ENCODE results near the gene LRRN3. TPM values are rescaled to one million over a fixed set of nuclear protein-coding genes. Genes with fewer than 3 reads are reported as not detected.
A peak's percentile ranks its signal among the peaks of the same experiment; 100 is the strongest.

Gene LRRN3
- 1.7 TPM for total RNA-seq
- polyA plus RNA-seq: 1 to 10 TPM; 1.3 to 2.3 (median 1.9) TPM

- DNase-seq: peak in 1 of 3 donors; percentile 55
- no peaks in the 10 kb centered on the region for H3K36me3 Mint-ChIP-seq
- H3K27ac ChIP-seq (ENCODE audit: insufficient read depth, low read length, poor library complexity, severe bottlenecking): no peak within 1 kb of the TSS
- peaks cover 6 to 39% (median 17%) of the 10 kb centered on the region in 4 donors for H3K4me1 Mint-ChIP-seq
- ATAC-seq (ENCODE audit: low read depth in 2 of 2): no peak
- H3K4me1 ChIP-seq (ENCODE audit: control insufficient read depth, insufficient read depth, low read length, poor library complexity, severe bottlenecking): no peaks in the 10 kb centered on the region
- H3K9me3 Mint-ChIP-seq: no peaks in the 10 kb centered on the region
- H3K4me3 ChIP-seq (ENCODE audit: low read depth, low read length): peak within 1 kb of the TSS; percentile 69
- H3K36me3 ChIP-seq (ENCODE audit: control insufficient read depth, insufficient read depth, low read length): no peaks in the 10 kb centered on the region
- no peaks in the 10 kb centered on the region for H3K27me3 ChIP-seq (ENCODE audit: control insufficient read depth, insufficient read depth, low read length)
- peaks cover 4% of the 10 kb centered on the region for H3K27me3 Mint-ChIP-seq
- H3K4me3 Mint-ChIP-seq: peak within 1 kb of the TSS in 2 of 4 donors; percentile 70 to 74
- no peak within 1 kb of the TSS for H3K27ac Mint-ChIP-seq
- no peaks in the 10 kb centered on the region for H3K9me3 ChIP-seq (ENCODE audit: control insufficient read depth in 2 of 2, low read length in 2 of 2)
Measured at GRCh38 chr7:111090846-111091245, at the start of gene LRRN3. Gene LRRN3 (plus strand): TSS chr7:111091127. CDS start chr7:111122773, 31,646 bp downstream.

- H3K27me3 Mint-ChIP-seq: no peaks in the 10 kb centered on the region
- H3K27ac ChIP-seq (ENCODE audit: insufficient read depth, low read length, poor library complexity, severe bottlenecking): no peak overlapping the region
- H3K36me3 Mint-ChIP-seq: no peaks in the 10 kb centered on the region
- no peaks in the 10 kb centered on the region for H3K4me1 ChIP-seq (ENCODE audit: control insufficient read depth, insufficient read depth, low read length, poor library complexity, severe bottlenecking)
- no peak overlapping the region for H3K4me3 ChIP-seq (ENCODE audit: low read depth, low read length)
- H3K4me1 Mint-ChIP-seq: peaks cover 0 to 15% (median 11%) of the 10 kb centered on the region in 4 donors
- H3K27ac Mint-ChIP-seq: peak overlapping the region in 1 of 3 donors; percentile 11
- no peaks in the 10 kb centered on the region for H3K27me3 ChIP-seq (ENCODE audit: control insufficient read depth, insufficient read depth, low read length)
- ATAC-seq (ENCODE audit: low read depth in 2 of 2): no peak
- H3K4me3 Mint-ChIP-seq: no peak overlapping the region
- H3K9me3 ChIP-seq (ENCODE audit: control insufficient read depth in 2 of 2, low read length in 2 of 2): no peaks in the 10 kb centered on the region
- no peaks in the 10 kb centered on the region for H3K9me3 Mint-ChIP-seq
- no peak for DNase-seq
- no peaks in the 10 kb centered on the region for H3K36me3 ChIP-seq (ENCODE audit: control insufficient read depth, insufficient read depth, low read length)
Measured at GRCh38 chr7:111041577-111041976, 49.4 kb upstream of the LRRN3 start.

- Histone ChIP-seq H3K4me3 (ENCODE audit: low read depth, low read length) (no peak overlapping the region), H3K9me3 (ENCODE audit: control insufficient read depth in 2 of 2, low read length in 2 of 2) (no peaks in the 10 kb centered on the region), H3K4me1 (ENCODE audit: control insufficient read depth, insufficient read depth, low read length, poor library complexity, severe bottlenecking) (no peaks in the 10 kb centered on the region), H3K27me3 (ENCODE audit: control insufficient read depth, insufficient read depth, low read length) (no peaks in the 10 kb centered on the region), H3K36me3 (ENCODE audit: control insufficient read depth, insufficient read depth, low read length) (no peaks in the 10 kb centered on the region), H3K27ac (ENCODE audit: insufficient read depth, low read length, poor library complexity, severe bottlenecking) (no peak overlapping the region)
- Mint-ChIP-seq H3K36me3 (no peaks in the 10 kb centered on the region), H3K27me3 (no peaks in the 10 kb centered on the region), H3K9me3 (no peaks in the 10 kb centered on the region), H3K4me1 (peaks cover 0 to 11% (median 9%) of the 10 kb centered on the region in 4 donors), H3K4me3 (no peak overlapping the region), H3K27ac (no peak overlapping the region)
- ATAC-seq (ENCODE audit: low read depth in 2 of 2): no peak
- no peak for DNase-seq
Measured at GRCh38 chr7:111042842-111043241, 48.1 kb upstream of the LRRN3 start.

GRCh38 chr7:111043561-111043960 lies 47.4 kb upstream of the LRRN3 start:
- no peaks in the 10 kb centered on the region for H3K9me3 ChIP-seq (ENCODE audit: control insufficient read depth in 2 of 2, low read length in 2 of 2)
- Mint-ChIP-seq H3K27ac (no peak overlapping the region), H3K4me3 (no peak overlapping the region), H3K4me1 (peaks cover 0 to 10% (median 7%) of the 10 kb centered on the region in 4 donors), H3K9me3 (peaks cover 0 to 2% (median 0%) of the 10 kb centered on the region in 7 donors), H3K36me3 (peaks cover 3% of the 10 kb centered on the region), H3K27me3 (no peaks in the 10 kb centered on the region)
- H3K27me3 ChIP-seq (ENCODE audit: control insufficient read depth, insufficient read depth, low read length): no peaks in the 10 kb centered on the region
- no peak for ATAC-seq (ENCODE audit: low read depth in 2 of 2)
- no peak overlapping the region for H3K27ac ChIP-seq (ENCODE audit: insufficient read depth, low read length, poor library complexity, severe bottlenecking)
- DNase-seq: no peak
- H3K4me1 ChIP-seq (ENCODE audit: control insufficient read depth, insufficient read depth, low read length, poor library complexity, severe bottlenecking): no peaks in the 10 kb centered on the region
- no peak overlapping the region for H3K4me3 ChIP-seq (ENCODE audit: low read depth, low read length)
- no peaks in the 10 kb centered on the region for H3K36me3 ChIP-seq (ENCODE audit: control insufficient read depth, insufficient read depth, low read length)

GRCh38 chr7:111045449-111045848 lies 45.5 kb upstream of the LRRN3 start:
- peaks cover 0 to 10% (median 7%) of the 10 kb centered on the region in 4 donors for H3K4me1 Mint-ChIP-seq
- ATAC-seq (ENCODE audit: low read depth in 2 of 2): no peak
- Histone ChIP-seq H3K27ac (ENCODE audit: insufficient read depth, low read length, poor library complexity, severe bottlenecking) (no peak overlapping the region), H3K9me3 (ENCODE audit: control insufficient read depth in 2 of 2, low read length in 2 of 2) (no peaks in the 10 kb centered on the region), H3K27me3 (ENCODE audit: control insufficient read depth, insufficient read depth, low read length) (no peaks in the 10 kb centered on the region), H3K4me3 (ENCODE audit: low read depth, low read length) (no peak overlapping the region), H3K4me1 (ENCODE audit: control insufficient read depth, insufficient read depth, low read length, poor library complexity, severe bottlenecking) (no peaks in the 10 kb centered on the region), H3K36me3 (ENCODE audit: control insufficient read depth, insufficient read depth, low read length) (no peaks in the 10 kb centered on the region)
- H3K4me3 Mint-ChIP-seq: no peak overlapping the region
- H3K9me3 Mint-ChIP-seq: peaks cover 0 to 2% (median 0%) of the 10 kb centered on the region in 7 donors
- DNase-seq: no peak
- no peaks in the 10 kb centered on the region for H3K27me3 Mint-ChIP-seq
- H3K36me3 Mint-ChIP-seq: peaks cover 3% of the 10 kb centered on the region
- no peak overlapping the region for H3K27ac Mint-ChIP-seq

GRCh38 chr7:111047595-111047994 lies 43.3 kb upstream of the LRRN3 start:
- Mint-ChIP-seq H3K4me3 (no peak overlapping the region), H3K27me3 (no peaks in the 10 kb centered on the region), H3K4me1 (peaks cover 0 to 10% (median 3%) of the 10 kb centered on the region in 4 donors), H3K9me3 (peaks cover 0 to 3% (median 0%) of the 10 kb centered on the region in 7 donors), H3K36me3 (peaks cover 3% of the 10 kb centered on the region), H3K27ac (peak overlapping the region in 1 of 3 donors; percentile 44)
- H3K4me1 ChIP-seq (ENCODE audit: control insufficient read depth, insufficient read depth, low read length, poor library complexity, severe bottlenecking): no peaks in the 10 kb centered on the region
- no peaks in the 10 kb centered on the region for H3K36me3 ChIP-seq (ENCODE audit: control insufficient read depth, insufficient read depth, low read length)
- no peaks in the 10 kb centered on the region for H3K9me3 ChIP-seq (ENCODE audit: control insufficient read depth in 2 of 2, low read length in 2 of 2)
- no peak overlapping the region for H3K4me3 ChIP-seq (ENCODE audit: low read depth, low read length)
- H3K27me3 ChIP-seq (ENCODE audit: control insufficient read depth, insufficient read depth, low read length): no peaks in the 10 kb centered on the region
- H3K27ac ChIP-seq (ENCODE audit: insufficient read depth, low read length, poor library complexity, severe bottlenecking): no peak overlapping the region
- ATAC-seq (ENCODE audit: low read depth in 2 of 2) (no peak), DNase-seq (no peak)

GRCh38 chr7:111049971-111050680 lies 40.8 kb upstream of the LRRN3 start:
- H3K27ac Mint-ChIP-seq: no peak overlapping the region
- H3K9me3 Mint-ChIP-seq: peaks cover 0 to 3% (median 0%) of the 10 kb centered on the region in 7 donors
- no peak for DNase-seq
- Histone ChIP-seq H3K27me3 (ENCODE audit: control insufficient read depth, insufficient read depth, low read length) (no peaks in the 10 kb centered on the region), H3K36me3 (ENCODE audit: control insufficient read depth, insufficient read depth, low read length) (no peaks in the 10 kb centered on the region), H3K9me3 (ENCODE audit: control insufficient read depth in 2 of 2, low read length in 2 of 2) (no peaks in the 10 kb centered on the region), H3K4me1 (ENCODE audit: control insufficient read depth, insufficient read depth, low read length, poor library complexity, severe bottlenecking) (no peaks in the 10 kb centered on the region), H3K27ac (ENCODE audit: insufficient read depth, low read length, poor library complexity, severe bottlenecking) (no peak overlapping the region), H3K4me3 (ENCODE audit: low read depth, low read length) (no peak overlapping the region)
- ATAC-seq (ENCODE audit: low read depth in 2 of 2): no peak
- peaks cover 0 to 8% (median 6%) of the 10 kb centered on the region in 4 donors for H3K4me1 Mint-ChIP-seq
- peaks cover 3% of the 10 kb centered on the region for H3K36me3 Mint-ChIP-seq
- no peak overlapping the region for H3K4me3 Mint-ChIP-seq
- H3K27me3 Mint-ChIP-seq: no peaks in the 10 kb centered on the region
